ENCODE measurements around the gene DPYD.

The DPYD gene

DNA sequence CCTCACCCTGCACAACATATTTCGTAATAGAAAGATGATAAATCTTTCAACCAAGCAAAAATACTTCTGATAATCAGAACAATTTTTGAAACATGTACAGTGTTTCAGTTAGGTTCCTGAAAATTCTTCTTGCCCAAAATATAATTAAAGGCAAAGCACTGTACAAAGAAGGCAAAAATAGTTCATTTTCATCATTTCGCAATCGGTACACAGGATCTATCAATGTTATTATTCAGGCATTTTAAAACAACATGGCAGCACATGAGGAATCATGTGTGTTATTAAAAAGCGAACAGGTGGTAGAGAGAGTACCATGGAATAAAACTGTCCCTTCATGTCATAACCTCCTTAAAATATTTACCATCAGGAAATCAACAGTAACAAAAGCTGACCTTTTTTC is 356.9 kb downstream of the DPYD start:
- H3K27me3 ChIP-seq (ENCODE audit: control insufficient read depth, insufficient read depth, low read length) = no peaks in the 10 kb centered on the region
- WGBS (ENCODE audit: insufficient coverage, insufficient read length) = no CpG with 5 or more reads among the region's 4 CpGs
- no peaks in the 10 kb centered on the region for H3K4me1 ChIP-seq (ENCODE audit: control insufficient read depth, insufficient read depth, low read length)
- H3K4me3 ChIP-seq (ENCODE audit: low read length) = no peak overlapping the region
- H3K9me3 ChIP-seq (ENCODE audit: control insufficient read depth, insufficient read depth, low read length) = no peaks in the 10 kb centered on the region
- no peak overlapping the region for H3K27ac ChIP-seq (ENCODE audit: low read length)
- no peaks in the 10 kb centered on the region for H3K36me3 ChIP-seq (ENCODE audit: control insufficient read depth, insufficient read depth, low read length)
- no peak for DNase-seq (ENCODE audit: low read depth, low spot score)

- Histone ChIP-seq H3K27me3 (ENCODE audit: control insufficient read depth, insufficient read depth, low read length) (no peaks in the 10 kb centered on the region), H3K4me3 (ENCODE audit: low read length) (no peak overlapping the region), H3K27ac (ENCODE audit: low read length) (no peak overlapping the region), H3K36me3 (ENCODE audit: control insufficient read depth, insufficient read depth, low read length) (no peaks in the 10 kb centered on the region), H3K9me3 (ENCODE audit: control insufficient read depth, insufficient read depth, low read length) (no peaks in the 10 kb centered on the region), H3K4me1 (ENCODE audit: control insufficient read depth, insufficient read depth, low read length) (no peaks in the 10 kb centered on the region)
- DNase-seq (ENCODE audit: low read depth, low spot score) = no peak
Measured at GRCh38 chr1:97562081-97562480, 358.8 kb downstream of the DPYD start.

GRCh38 chr1:97560714-97561113 is 360.1 kb downstream of the DPYD start:
- Histone ChIP-seq H3K4me3 (ENCODE audit: low read length) (no peak overlapping the region), H3K4me1 (ENCODE audit: control insufficient read depth, insufficient read depth, low read length) (no peaks in the 10 kb centered on the region), H3K9me3 (ENCODE audit: control insufficient read depth, insufficient read depth, low read length) (no peaks in the 10 kb centered on the region), H3K27me3 (ENCODE audit: control insufficient read depth, insufficient read depth, low read length) (no peaks in the 10 kb centered on the region), H3K36me3 (ENCODE audit: control insufficient read depth, insufficient read depth, low read length) (no peaks in the 10 kb centered on the region), H3K27ac (ENCODE audit: low read length) (no peak overlapping the region)
- DNase-seq (ENCODE audit: low read depth, low spot score) = no peak
- WGBS (ENCODE audit: insufficient coverage, insufficient read length) = no CpG with 5 or more reads among the region's 4 CpGs

DNA sequence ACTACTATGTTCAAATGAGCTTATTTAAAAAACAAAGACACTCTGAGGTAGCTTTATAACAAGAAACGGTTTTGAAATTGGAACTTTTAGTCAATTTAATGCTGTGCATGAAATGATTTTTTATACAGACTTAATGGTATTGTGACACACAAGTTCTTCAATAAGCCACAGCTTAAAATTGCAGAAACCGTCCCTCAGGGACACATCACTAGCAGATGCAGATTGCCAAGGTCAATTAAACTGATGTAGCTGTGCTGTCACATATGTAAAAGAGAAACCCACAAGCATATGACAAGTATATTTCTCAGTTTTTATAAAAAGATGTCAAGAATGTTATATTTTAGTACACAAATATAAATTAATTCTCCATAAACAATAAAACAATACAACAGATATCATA is 366.9 kb downstream of the DPYD start:
- no peaks in the 10 kb centered on the region for H3K4me1 ChIP-seq (ENCODE audit: control insufficient read depth, insufficient read depth, low read length)
- H3K27me3 ChIP-seq (ENCODE audit: control insufficient read depth, insufficient read depth, low read length) = no peaks in the 10 kb centered on the region
- no peaks in the 10 kb centered on the region for H3K36me3 ChIP-seq (ENCODE audit: control insufficient read depth, insufficient read depth, low read length)
- H3K9me3 ChIP-seq (ENCODE audit: control insufficient read depth, insufficient read depth, low read length) = no peaks in the 10 kb centered on the region
- no CpG with 5 or more reads among the region's 2 CpGs for WGBS (ENCODE audit: insufficient coverage, insufficient read length)
- no peak overlapping the region for H3K4me3 ChIP-seq (ENCODE audit: low read length)
- no peak overlapping the region for H3K27ac ChIP-seq (ENCODE audit: low read length)
- DNase-seq (ENCODE audit: low read depth, low spot score) = no peak

- Histone ChIP-seq H3K4me3 (ENCODE audit: low read length) (no peak overlapping the region), H3K27me3 (ENCODE audit: control insufficient read depth, insufficient read depth, low read length) (no peaks in the 10 kb centered on the region), H3K4me1 (ENCODE audit: control insufficient read depth, insufficient read depth, low read length) (no peaks in the 10 kb centered on the region), H3K36me3 (ENCODE audit: control insufficient read depth, insufficient read depth, low read length) (no peaks in the 10 kb centered on the region), H3K9me3 (ENCODE audit: control insufficient read depth, insufficient read depth, low read length) (no peaks in the 10 kb centered on the region), H3K27ac (ENCODE audit: low read length) (no peak overlapping the region)
- DNase-seq (ENCODE audit: low read depth, low spot score) = no peak
- no CpG with 5 or more reads among the region's 1 CpG for WGBS (ENCODE audit: insufficient coverage, insufficient read length)
Measured at GRCh38 chr1:97551113-97551512, 369.7 kb downstream of the DPYD start.

GRCh38 chr1:97545446-97545845 is 375.4 kb downstream of the DPYD start:
- Histone ChIP-seq H3K4me1 (ENCODE audit: control insufficient read depth, insufficient read depth, low read length) (no peaks in the 10 kb centered on the region), H3K4me3 (ENCODE audit: low read length) (no peak overlapping the region), H3K27me3 (ENCODE audit: control insufficient read depth, insufficient read depth, low read length) (no peaks in the 10 kb centered on the region), H3K27ac (ENCODE audit: low read length) (no peak overlapping the region), H3K9me3 (ENCODE audit: control insufficient read depth, insufficient read depth, low read length) (no peaks in the 10 kb centered on the region), H3K36me3 (ENCODE audit: control insufficient read depth, insufficient read depth, low read length) (no peaks in the 10 kb centered on the region)
- WGBS (ENCODE audit: insufficient coverage, insufficient read length) = no CpG with 5 or more reads among the region's 4 CpGs
- no peak for DNase-seq (ENCODE audit: low read depth, low spot score)

DNA sequence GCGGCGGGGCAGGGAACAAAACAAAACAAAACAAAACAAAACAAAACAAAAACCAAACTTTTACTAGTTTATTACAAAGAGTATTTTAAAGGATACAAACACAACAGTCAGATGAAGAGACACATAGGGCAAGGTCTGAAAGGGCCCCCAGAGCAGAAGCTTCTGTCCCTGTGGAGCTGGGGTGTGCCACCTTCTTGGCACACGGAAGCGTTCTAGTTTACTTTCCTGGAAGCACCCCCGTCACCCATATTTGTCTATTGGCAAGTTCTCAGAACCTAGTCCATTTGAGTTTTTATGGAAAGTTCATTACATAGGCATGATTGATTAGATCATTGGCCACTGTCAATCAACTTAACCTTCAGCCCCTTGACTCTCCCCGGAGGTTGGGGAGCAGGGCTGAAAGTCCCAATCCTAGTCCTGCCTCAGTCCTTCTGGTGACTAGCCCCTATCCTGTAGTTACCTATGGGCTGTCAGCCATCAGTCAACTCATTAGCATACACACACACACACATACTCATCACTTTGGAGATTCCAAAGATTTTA is 380.4 kb downstream of the DPYD start:
- H3K9me3 ChIP-seq (ENCODE audit: control insufficient read depth, insufficient read depth, low read length) = no peaks in the 10 kb centered on the region
- H3K4me1 ChIP-seq (ENCODE audit: control insufficient read depth, insufficient read depth, low read length) = no peaks in the 10 kb centered on the region
- H3K36me3 ChIP-seq (ENCODE audit: control insufficient read depth, insufficient read depth, low read length) = no peaks in the 10 kb centered on the region
- no peak overlapping the region for H3K4me3 ChIP-seq (ENCODE audit: low read length)
- no peaks in the 10 kb centered on the region for H3K27me3 ChIP-seq (ENCODE audit: control insufficient read depth, insufficient read depth, low read length)
- DNase-seq (ENCODE audit: low read depth, low spot score) = no peak
- H3K27ac ChIP-seq (ENCODE audit: low read length) = no peak overlapping the region
- WGBS (ENCODE audit: insufficient coverage, insufficient read length) = no CpG with 5 or more reads among the region's 6 CpGs

DNA sequence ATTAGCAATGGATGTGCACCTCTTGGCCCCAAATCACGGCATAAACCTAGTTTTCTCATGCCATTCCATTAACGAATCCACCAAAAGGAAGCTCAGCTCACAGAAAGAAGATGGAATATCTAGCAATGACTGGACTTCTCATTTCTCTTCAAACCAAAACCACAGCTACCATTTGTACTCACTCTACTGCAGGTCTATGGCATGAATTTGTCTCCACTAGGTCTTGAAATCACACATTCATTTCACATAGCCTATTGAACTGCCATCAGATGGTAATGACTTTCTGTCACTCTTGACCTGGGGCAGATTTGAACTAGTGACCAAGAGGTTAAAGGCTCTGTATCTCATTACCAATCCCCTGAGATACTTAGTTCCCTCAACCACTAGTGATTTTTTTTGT is 382.7 kb downstream of the DPYD start:
- Histone ChIP-seq H3K4me3 (ENCODE audit: low read length) (no peak overlapping the region), H3K9me3 (ENCODE audit: control insufficient read depth, insufficient read depth, low read length) (no peaks in the 10 kb centered on the region), H3K27me3 (ENCODE audit: control insufficient read depth, insufficient read depth, low read length) (no peaks in the 10 kb centered on the region), H3K36me3 (ENCODE audit: control insufficient read depth, insufficient read depth, low read length) (no peaks in the 10 kb centered on the region), H3K27ac (ENCODE audit: low read length) (no peak overlapping the region), H3K4me1 (ENCODE audit: control insufficient read depth, insufficient read depth, low read length) (no peaks in the 10 kb centered on the region)
- no CpG with 5 or more reads among the region's 2 CpGs for WGBS (ENCODE audit: insufficient coverage, insufficient read length)
- DNase-seq (ENCODE audit: low read depth, low spot score) = no peak

DNA sequence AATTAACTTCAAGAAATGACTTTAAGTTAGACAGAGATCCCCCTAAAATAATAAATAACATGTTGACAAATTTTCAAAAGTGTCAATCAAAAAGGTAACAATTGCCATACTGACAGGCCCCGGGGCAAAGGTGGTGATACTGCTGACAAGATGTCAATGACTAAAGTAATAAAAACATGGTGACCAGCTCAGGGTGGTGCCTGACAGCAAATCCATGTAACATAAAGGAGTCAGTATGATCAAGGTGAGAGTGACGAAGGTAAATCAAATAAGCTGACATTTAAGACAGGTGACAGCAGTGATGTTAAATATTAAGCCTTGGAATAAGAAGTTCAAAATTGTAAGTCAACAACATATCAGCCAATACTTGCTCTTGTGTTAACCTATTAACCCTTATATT is 387.5 kb downstream of the DPYD start:
- Histone ChIP-seq H3K36me3 (ENCODE audit: control insufficient read depth, insufficient read depth, low read length) (no peaks in the 10 kb centered on the region), H3K27me3 (ENCODE audit: control insufficient read depth, insufficient read depth, low read length) (no peaks in the 10 kb centered on the region), H3K4me1 (ENCODE audit: control insufficient read depth, insufficient read depth, low read length) (no peaks in the 10 kb centered on the region), H3K27ac (ENCODE audit: low read length) (no peak overlapping the region), H3K9me3 (ENCODE audit: control insufficient read depth, insufficient read depth, low read length) (no peaks in the 10 kb centered on the region), H3K4me3 (ENCODE audit: low read length) (no peak overlapping the region)
- no CpG with 5 or more reads among the region's 2 CpGs for WGBS (ENCODE audit: insufficient coverage, insufficient read length)
- DNase-seq (ENCODE audit: low read depth, low spot score) = no peak

- H3K27me3 ChIP-seq (ENCODE audit: control insufficient read depth, insufficient read depth, low read length) = no peaks in the 10 kb centered on the region
- WGBS (ENCODE audit: insufficient coverage, insufficient read length) = 100% methylated on average over 1 of the region's 1 CpG
- no peaks in the 10 kb centered on the region for H3K9me3 ChIP-seq (ENCODE audit: control insufficient read depth, insufficient read depth, low read length)
- H3K4me1 ChIP-seq (ENCODE audit: control insufficient read depth, insufficient read depth, low read length) = no peaks in the 10 kb centered on the region
- no peak overlapping the region for H3K27ac ChIP-seq (ENCODE audit: low read length)
- no peak for DNase-seq (ENCODE audit: low read depth, low spot score)
- H3K4me3 ChIP-seq (ENCODE audit: low read length) = no peak overlapping the region
- H3K36me3 ChIP-seq (ENCODE audit: control insufficient read depth, insufficient read depth, low read length) = no peaks in the 10 kb centered on the region
Measured at GRCh38 chr1:97529600-97529999, 391.2 kb downstream of the DPYD start.

GRCh38 chr1:97524211-97524610 is 396.6 kb downstream of the DPYD start:
- Histone ChIP-seq H3K4me1 (ENCODE audit: control insufficient read depth, insufficient read depth, low read length) (no peaks in the 10 kb centered on the region), H3K27me3 (ENCODE audit: control insufficient read depth, insufficient read depth, low read length) (no peaks in the 10 kb centered on the region), H3K9me3 (ENCODE audit: control insufficient read depth, insufficient read depth, low read length) (no peaks in the 10 kb centered on the region), H3K36me3 (ENCODE audit: control insufficient read depth, insufficient read depth, low read length) (no peaks in the 10 kb centered on the region), H3K4me3 (ENCODE audit: low read length) (no peak overlapping the region), H3K27ac (ENCODE audit: low read length) (no peak overlapping the region)
- DNase-seq (ENCODE audit: low read depth, low spot score) = no peak
- no CpG with 5 or more reads among the region's 4 CpGs for WGBS (ENCODE audit: insufficient coverage, insufficient read length)
